HUDEP-2 (cell line): ENCODE results near the gene HCFC1R1.
"Not testable (repeated sequence)": the region's sequence is repeated elsewhere in the genome, so short reads cannot be mapped to it uniquely, and the experiment has no call there.

ENCODE experiments used
- DNase-seq, 76 experiments: peaks; one replicate each; lab custom pipeline; 2025; ENCODE audit not compliant: unreplicated experiment in 76 of 76; lab: John Stamatoyannopoulos, UW

Gene HCFC1R1

GRCh38 chr16:3023669-3024478 lies at the start of gene HCFC1R1, which contains the start of gene THOC6:
HCFC1R1 (minus strand) TSS chr16:3023942; CDS start chr16:3023941, 1 bp downstream.
THOC6 (plus strand) TSS chr16:3024035; CDS start chr16:3024327, 292 bp downstream.
- peak in 74 of 76 experiments; percentile 81 to 97 (median 93) for DNase-seq

- DNase-seq: no peak
Measured at GRCh38 chr16:3073448-3073847, 49.7 kb upstream of the HCFC1R1 start.

GRCh38 chr16:3072576-3073263 lies 49.0 kb upstream of the HCFC1R1 start:
- not testable (repeated sequence) for DNase-seq

- DNase-seq: not testable (repeated sequence)
Measured at GRCh38 chr16:3072148-3072547, 48.4 kb upstream of the HCFC1R1 start.

- DNase-seq: no peak
Measured at GRCh38 chr16:3071655-3072054, 47.9 kb upstream of the HCFC1R1 start.

GRCh38 chr16:3070608-3071111 lies 46.9 kb upstream of the HCFC1R1 start:
- DNase-seq: no peak

GRCh38 chr16:3069146-3069545 lies 45.4 kb upstream of the HCFC1R1 start:
- not testable (repeated sequence) for DNase-seq

GRCh38 chr16:3068487-3068886 lies 44.7 kb upstream of the HCFC1R1 start:
- DNase-seq: no peak

GRCh38 chr16:3066440-3066748 lies 42.7 kb upstream of the HCFC1R1 start:
- DNase-seq: no peak

GRCh38 chr16:3065742-3066439 lies 42.1 kb upstream of the HCFC1R1 start:
- DNase-seq: no peak

GRCh38 chr16:3065069-3065741 lies 41.5 kb upstream of the HCFC1R1 start, which contains the start of gene IL32:
IL32 (plus strand) TSS chr16:3065640; CDS start chr16:3065812, 172 bp downstream.
- DNase-seq: no peak

GRCh38 chr16:3063625-3064386 lies 40.1 kb upstream of the HCFC1R1 start:
- DNase-seq: no peak

- DNase-seq: no peak
Measured at GRCh38 chr16:3062553-3062952, 38.8 kb upstream of the HCFC1R1 start.

- no peak for DNase-seq
Measured at GRCh38 chr16:3060339-3061127, 36.8 kb upstream of the HCFC1R1 start.

GRCh38 chr16:3059723-3060242 lies 36.0 kb upstream of the HCFC1R1 start:
- DNase-seq: no peak

- DNase-seq: peak in 68 of 76 experiments; percentile 8 to 84 (median 62)
Measured at GRCh38 chr16:3059041-3059722, 35.4 kb upstream of the HCFC1R1 start.

- DNase-seq: peak in 11 of 76 experiments; percentile 5 to 44 (median 16)
Measured at GRCh38 chr16:3058139-3059030, 34.6 kb upstream of the HCFC1R1 start.
